HepG2 (cell line): ENCODE data around the gene ZNF629. TPM values are rescaled to one million over a fixed set of nuclear protein-coding genes. Genes with fewer than 3 reads are reported as not detected.

Experiments used
- FOXM1 ChIP-seq: sonication (generic); formaldehyde crosslinking; IDR thresholded peaks from 2 replicates; pipeline ENCODE4 v1.5.0; 2020; ENCODE audit warnings: missing genetic modification reagents
- HNRNPH1 ChIP-seq: fragments of 200-400 bp; formaldehyde crosslinking; optimal IDR thresholded peaks from 2 replicates; pipeline ENCODE3; 2017; ENCODE audit warnings: mild to moderate bottlenecking, low read depth, low read length
- HNRNPL ChIP-seq: fragments of 200-400 bp; formaldehyde crosslinking; IDR thresholded peaks from 2 replicates; pipeline ENCODE4 v1.6.1; 2017; ENCODE audit warnings: mild to moderate bottlenecking, low read depth, low read length
- HOXA9 ChIP-seq: sonication (generic); formaldehyde crosslinking; IDR thresholded peaks from 2 replicates; pipeline ENCODE4 v1.8.1; 2022; ENCODE audit warnings: missing genetic modification reagents, mild to moderate bottlenecking, moderate library complexity, borderline replicate concordance
- IRF1 ChIP-seq: sonication (generic); formaldehyde crosslinking; IDR thresholded peaks from 2 replicates; pipeline ENCODE4 v1.4.0; 2020; ENCODE audit warnings: low read depth, mild to moderate bottlenecking, missing genetic modification reagents
- MIER2 ChIP-seq: IDR thresholded peaks from 2 replicates; pipeline ENCODE4 v1.6.1; 2016; ENCODE audit warnings: missing biosample characterization, missing genetic modification reagents
- MIXL1 ChIP-seq: IDR thresholded peaks from 2 replicates; pipeline ENCODE4 v1.6.1; 2016
- NCOA2 ChIP-seq: sonication (generic); formaldehyde crosslinking; IDR thresholded peaks from 2 replicates; pipeline ENCODE4 v1.8.0; 2022; ENCODE audit warnings: inconsistent platforms
- ONECUT2 ChIP-seq: sonication (generic); formaldehyde crosslinking; IDR thresholded peaks from 2 replicates; pipeline ENCODE4 v1.4.0; 2020; ENCODE audit warnings: missing genetic modification reagents
- PCBP2 ChIP-seq: fragments of 200-400 bp; formaldehyde crosslinking; optimal IDR thresholded peaks from 2 replicates; pipeline ENCODE3; 2018; ENCODE audit warnings: low read length, low read depth; ENCODE audit not compliant: poor library complexity, severe bottlenecking
- POLR2AphosphoS2 ChIP-seq: IDR thresholded peaks from 2 replicates; pipeline ENCODE4 v1.6.1; 2011; ENCODE audit warnings: low read depth, low read length, improper control_type of control experiment
- PREB ChIP-seq: sonication (generic); formaldehyde crosslinking; IDR thresholded peaks from 2 replicates; pipeline ENCODE4 v1.4.0; 2020; ENCODE audit warnings: missing genetic modification reagents
- SALL2 ChIP-seq: sonication (generic); formaldehyde crosslinking; IDR thresholded peaks from 2 replicates; pipeline ENCODE4 v1.8.1; 2023; ENCODE audit warnings: mild to moderate bottlenecking, missing genetic modification reagents, inconsistent platforms
- SMC3 ChIP-seq: IDR thresholded peaks from 2 replicates; pipeline ENCODE4 v1.6.1; 2011; ENCODE audit warnings: low read length, improper control_type of control experiment
- SOX6 ChIP-seq, 2 experiments: fragments of 450-650 bp in 1 of 2; sonication (generic) in 1 of 2; formaldehyde crosslinking in 1 of 2; IDR thresholded peaks; 2 replicates each; pipeline versions ENCODE4 v1.4.0 to v1.6.1; 2017 to 2020; ENCODE audit warnings: antibody characterized with exemption in 1 of 2, mild to moderate bottlenecking in 1 of 2, missing genetic modification reagents in 1 of 2
- STAT5B ChIP-seq: sonication (generic); formaldehyde crosslinking; IDR thresholded peaks from 2 replicates; pipeline ENCODE4 v1.4.0; 2020; ENCODE audit warnings: missing genetic modification reagents
- ZMYM4 ChIP-seq: sonication (generic); formaldehyde crosslinking; IDR thresholded peaks from 2 replicates; pipeline ENCODE4 v1.8.1; 2023; ENCODE audit warnings: mild to moderate bottlenecking, missing genetic modification reagents
- ZNF121 ChIP-seq: sonication (generic); formaldehyde crosslinking; IDR thresholded peaks from 2 replicates; pipeline ENCODE4 v1.5.0; 2020; ENCODE audit warnings: mild to moderate bottlenecking, missing genetic modification reagents
- ZNF24 ChIP-seq: fragments of 450-650 bp; IDR thresholded peaks from 2 replicates; pipeline ENCODE4 v1.6.1; 2017; ENCODE audit warnings: antibody characterized with exemption, mild to moderate bottlenecking
- ZNF30 ChIP-seq: sonication (generic); formaldehyde crosslinking; IDR thresholded peaks from 2 replicates; pipeline ENCODE4 v1.5.0; 2020; ENCODE audit warnings: mild to moderate bottlenecking, missing genetic modification reagents
- ZNF329 ChIP-seq: sonication (generic); formaldehyde crosslinking; IDR thresholded peaks from 2 replicates; pipeline ENCODE4 v1.9.0; 2021; ENCODE audit warnings: low read depth, mild to moderate bottlenecking, missing genetic modification reagents
- ZNF331 ChIP-seq: sonication (generic); formaldehyde crosslinking; IDR thresholded peaks from 2 replicates; pipeline ENCODE4 v1.4.0; 2020; ENCODE audit warnings: missing genetic modification reagents
- ZNF432 ChIP-seq: sonication (generic); formaldehyde crosslinking; IDR thresholded peaks from 2 replicates; pipeline ENCODE4 v1.5.0; 2020; ENCODE audit warnings: missing genetic modification reagents, mild to moderate bottlenecking, borderline replicate concordance
- ZNF501 ChIP-seq: sonication (generic); formaldehyde crosslinking; IDR thresholded peaks from 2 replicates; pipeline ENCODE4 v1.5.1; 2020; ENCODE audit warnings: mild to moderate bottlenecking, moderate library complexity, missing genetic modification reagents
- ZNF615 ChIP-seq: sonication (generic); formaldehyde crosslinking; IDR thresholded peaks from 2 replicates; pipeline ENCODE4 v1.5.0; 2020; ENCODE audit warnings: mild to moderate bottlenecking, missing genetic modification reagents, borderline replicate concordance
- ZNF619 ChIP-seq: sonication (generic); formaldehyde crosslinking; IDR thresholded peaks from 2 replicates; pipeline ENCODE4 v1.4.0; 2020; ENCODE audit warnings: mild to moderate bottlenecking, missing genetic modification reagents
- ZNF724P ChIP-seq: sonication (generic); formaldehyde crosslinking; IDR thresholded peaks from 2 replicates; pipeline ENCODE4 v1.8.0; 2022; ENCODE audit warnings: missing genetic modification reagents, borderline replicate concordance
- ZNF784 ChIP-seq: sonication (generic); formaldehyde crosslinking; IDR thresholded peaks from 2 replicates; pipeline ENCODE4 v1.5.1; 2020; ENCODE audit warnings: missing genetic modification reagents, mild to moderate bottlenecking, borderline replicate concordance
- ZNF879 ChIP-seq: sonication (generic); formaldehyde crosslinking; IDR thresholded peaks from 2 replicates; pipeline ENCODE4 v1.8.1; 2023; ENCODE audit warnings: missing genetic modification reagents
- polyA plus RNA-seq, 8 experiments: library from polyadenylated mRNA; depleted of rRNA in 3 of 8; stranded (reverse) in 7 of 8; unstranded in 1 of 8; fragments of >200 nt; fragmentation: Illumina TruSeq in 4 of 8; extraction: Trizol in 4 of 8; gene quantifications; 2 replicates each; pipeline versions ENCODE4 v1.2.1 to v1.2.3, GENCODE V29; 2011 to 2016; ENCODE audit warnings: low read depth in 4 of 8, missing spikeins in 1 of 8, mixed read lengths in 1 of 8; ENCODE audit not compliant: insufficient read depth in 1 of 8
- total RNA-seq, 5 experiments: library from RNA; depleted of rRNA; stranded (reverse); fragments of >200 nt; fragmentation: Illumina TruSeq; extraction: Trizol; gene quantifications; 2 replicates each; pipeline ENCODE4 v1.2.3, GENCODE V29; 2016; ENCODE audit warnings: low read depth in 1 of 5

ZNF629 gene
- total and polyA plus RNA-seq, 2 of the 13 experiments (the other 11 are each of a cell fraction or from before 2014, with no cell fraction given), result 6.1 to 16.5 TPM

GRCh38 chr16:30761928-30762902, 24.8 kb downstream of the ZNF629 start, which contains the start of the genes CFAP119 and RNF40 (continued):
- TF ChIP-seq SOX6 (IDR thresholded peaks at IDR 0.05) (no peak), SOX6 (CRISPR knock-in tag; IDR thresholded peaks at IDR 0.05) (peak; percentile 35), ZNF619 (CRISPR knock-in tag) (0 out of 2 replicates have a peak, but pooled peaks have one; percentile 52), ZNF432 (CRISPR knock-in tag) (no peak), MIER2 (CRISPR knock-in tag) (peak; percentile 26; the same call in 1 of the 2 replicates), ZNF784 (CRISPR knock-in tag) (no peak), ONECUT2 (CRISPR knock-in tag) (no peak), ZNF24 (no peak), SMC3 (no peak; the same call in 1 of the 2 replicates), MIXL1 (CRISPR knock-in tag) (no peak), ZMYM4 (CRISPR knock-in tag) (peak; percentile 34; the same call in 1 of the 2 replicates), ZNF329 (peak; percentile 81), PREB (peak; percentile 88), ZNF30 (CRISPR knock-in tag) (peak; percentile 52; the same call in 1 of the 2 replicates), ZNF615 (CRISPR knock-in tag) (no peak; the same call in 1 of the 2 replicates), NCOA2 (CRISPR knock-in tag) (0 out of 2 replicates have a peak, but pooled peaks have one; percentile 42), ZNF121 (CRISPR knock-in tag) (no peak), POLR2AphosphoS2 (no peak), ZNF501 (CRISPR knock-in tag) (peak; percentile 80), ZNF879 (CRISPR knock-in tag) (no peak), ZNF724P (CRISPR knock-in tag) (no peak; the same call in 1 of the 2 replicates), ZNF331 (CRISPR knock-in tag) (peak; percentile 51), IRF1 (CRISPR knock-in tag) (no peak), HOXA9 (no peak), SALL2 (CRISPR knock-in tag) (peak; percentile 74; the same call in 1 of the 2 replicates), HNRNPH1 (no peak), STAT5B (CRISPR knock-in tag) (no peak), FOXM1 (CRISPR knock-in tag) (no peak), PCBP2 (no peak), HNRNPL (0 out of 2 replicates have a peak, but pooled peaks have one; percentile 10)
